Smooth muscle cell (in vitro differentiated cells): Measurements from ENCODE around the gene DARS2. TPM values are rescaled to one million over a fixed set of nuclear protein-coding genes. Genes with fewer than 3 reads are reported as not detected.

Experiments
- DNase-seq: peaks from one replicate; lab custom pipeline; 2025; ENCODE audit not compliant: unreplicated experiment; lab: John Stamatoyannopoulos, UW
- H2AFZ ChIP-seq: fragments of 200-600 bp; sonication (generic); 2 replicates; pipeline ENCODE4 v1.6.0; 2016; ENCODE audit warnings: antibody characterized with exemption, low read depth, mild to moderate bottlenecking
- H3F3A ChIP-seq: fragments of 200-600 bp; sonication (generic); 2 replicates; pipeline ENCODE4 v1.6.0; 2017; ENCODE audit warnings: antibody characterized with exemption, low read depth
- H3K27ac ChIP-seq: fragments of 200-600 bp; sonication (generic); 2 replicates; pipeline ENCODE4 v1.5.1; 2016; ENCODE audit warnings: low read depth, mild to moderate bottlenecking
- H3K27me3 ChIP-seq: fragments of 200-600 bp; sonication (generic); 2 replicates; pipeline ENCODE4 v1.6.1; 2016; ENCODE audit warnings: low read depth, mild to moderate bottlenecking
- H3K36me3 ChIP-seq: fragments of 200-600 bp; sonication (generic); 2 replicates; pipeline ENCODE4 v1.5.1; 2016; ENCODE audit warnings: low read depth
- H3K4me1 ChIP-seq: fragments of 200-600 bp; sonication (generic); 2 replicates; pipeline ENCODE4 v1.5.1; 2016; ENCODE audit warnings: low read depth
- H3K4me2 ChIP-seq: fragments of 200-600 bp; sonication (generic); 2 replicates; pipeline ENCODE4 v1.6.0; 2016; ENCODE audit warnings: mild to moderate bottlenecking
- H3K4me3 ChIP-seq: fragments of 200-600 bp; sonication (generic); 2 replicates; pipeline ENCODE4 v1.5.1; 2016; ENCODE audit warnings: mild to moderate bottlenecking
- H3K79me2 ChIP-seq: fragments of 200-600 bp; sonication (generic); 2 replicates; pipeline ENCODE4 v1.6.0; 2016; ENCODE audit warnings: low read depth, mild to moderate bottlenecking
- H3K9ac ChIP-seq: fragments of 200-600 bp; sonication (generic); 2 replicates; pipeline ENCODE4 v1.6.0; 2016; ENCODE audit warnings: low read depth
- H3K9me3 ChIP-seq: fragments of 200-600 bp; sonication (generic); replicated peaks from 2 replicates; pipeline ENCODE4 v1.5.1; 2016; ENCODE audit warnings: low read depth
- H4K20me1 ChIP-seq: fragments of 200-600 bp; sonication (generic); 2 replicates; pipeline ENCODE4 v1.6.0; 2016; ENCODE audit warnings: low read depth
- CTCF ChIP-seq: fragments of 200-600 bp; sonication (generic); IDR thresholded peaks from 2 replicates; pipeline ENCODE4 v1.5.1; 2017; ENCODE audit warnings: borderline replicate concordance, mild to moderate bottlenecking, antibody characterized with exemption; ENCODE audit not compliant: insufficient read depth, poor library complexity, severe bottlenecking
- WGBS: methylation state at CpG from one replicate; pipeline ENCODE4 v1.1.7; 2016; ENCODE audit warnings: low lambda C conversion rate; 5-methylcytosine and 5-hydroxymethylcytosine counted together
- polyA plus RNA-seq: library from polyadenylated mRNA; unstranded; fragments of >200 nt; fragmentation: Nextera tagmentation; extraction: Ambion mirVana; gene quantifications from 2 replicates; pipeline ENCODE4 v1.2.1, GENCODE V29; 2016
- total RNA-seq: library from RNA; depleted of rRNA; stranded (reverse); fragments of >200 nt; gene quantifications from 2 replicates; pipeline ENCODE4 v1.2.3, GENCODE V29; 2014

Gene DARS2
- total and polyA plus RNA-seq, 2 experiments from 2014 or later = 10.1 to 19.3 TPM

GRCh38 chr1:173888749-173889148 lies 64.3 kb downstream of the DARS2 start:
- H3K36me3 ChIP-seq = peaks cover 9% of the 10 kb centered on the region
- H4K20me1 ChIP-seq = peaks cover 7% of the 10 kb centered on the region
- H3K4me1 ChIP-seq = no peaks in the 10 kb centered on the region
- H3K27ac ChIP-seq = no peak overlapping the region
- H3K27me3 ChIP-seq = no peaks in the 10 kb centered on the region
- no peaks in the 10 kb centered on the region for H3F3A ChIP-seq
- H3K9me3 ChIP-seq = no peaks in the 10 kb centered on the region
- H3K9ac ChIP-seq = no peak overlapping the region
- H3K4me2 ChIP-seq = no peak overlapping the region
- H3K79me2 ChIP-seq = no peaks in the 10 kb centered on the region
- no peak for DNase-seq
- H3K4me3 ChIP-seq = no peak overlapping the region
- no peak overlapping the region for H2AFZ ChIP-seq
- no peak for TF ChIP-seq CTCF

GRCh38 chr1:173889885-173890284 lies 65.4 kb downstream of the DARS2 start:
- DNase-seq = no peak
- no peak for TF ChIP-seq CTCF
- no peak overlapping the region for H3K27ac ChIP-seq
- 97% methylated on average over 2 of the region's 2 CpGs for WGBS
- H3K9me3 ChIP-seq = no peaks in the 10 kb centered on the region
- no peak overlapping the region for H3K9ac ChIP-seq
- no peaks in the 10 kb centered on the region for H3F3A ChIP-seq
- H3K4me3 ChIP-seq = no peak overlapping the region
- H4K20me1 ChIP-seq = peaks cover 7% of the 10 kb centered on the region
- no peaks in the 10 kb centered on the region for H3K27me3 ChIP-seq
- H3K79me2 ChIP-seq = no peaks in the 10 kb centered on the region
- no peaks in the 10 kb centered on the region for H3K4me1 ChIP-seq
- H2AFZ ChIP-seq = no peak overlapping the region
- no peak overlapping the region for H3K4me2 ChIP-seq
- peaks cover 9% of the 10 kb centered on the region for H3K36me3 ChIP-seq

- Histone ChIP-seq H3K27me3 (no peaks in the 10 kb centered on the region), H3F3A (no peaks in the 10 kb centered on the region), H3K4me2 (peak overlapping the region; percentile 5), H3K4me3 (no peak overlapping the region), H4K20me1 (peaks cover 7% of the 10 kb centered on the region), H3K36me3 (no peaks in the 10 kb centered on the region), H3K79me2 (no peaks in the 10 kb centered on the region), H3K4me1 (no peaks in the 10 kb centered on the region), H2AFZ (no peak overlapping the region), H3K9ac (peak overlapping the region; percentile 15), H3K9me3 (no peaks in the 10 kb centered on the region), H3K27ac (peak overlapping the region; percentile 60)
- TF ChIP-seq CTCF = no peak
- WGBS = 48% methylated on average over 1 of the region's 1 CpG
- no peak for DNase-seq
Measured at GRCh38 chr1:173893611-173894010, 69.1 kb downstream of the DARS2 start.

- H3K4me1 ChIP-seq = no peaks in the 10 kb centered on the region
- no peaks in the 10 kb centered on the region for H3K27me3 ChIP-seq
- no peak for TF ChIP-seq CTCF
- no peak overlapping the region for H3K4me2 ChIP-seq
- no peaks in the 10 kb centered on the region for H3K9me3 ChIP-seq
- DNase-seq = no peak
- 60% methylated on average over 3 of the region's 3 CpGs for WGBS
- H3F3A ChIP-seq = no peaks in the 10 kb centered on the region
- H2AFZ ChIP-seq = no peak overlapping the region
- no peaks in the 10 kb centered on the region for H3K79me2 ChIP-seq
- H3K36me3 ChIP-seq = no peaks in the 10 kb centered on the region
- H4K20me1 ChIP-seq = peaks cover 7% of the 10 kb centered on the region
- no peak overlapping the region for H3K4me3 ChIP-seq
- no peak overlapping the region for H3K9ac ChIP-seq
- peak overlapping the region; percentile 60 for H3K27ac ChIP-seq
Measured at GRCh38 chr1:173894189-173894588, 69.7 kb downstream of the DARS2 start.
